PFSK-1 (cell line): ENCODE data around the gene GCSAM. TPM values are rescaled to one million over a fixed set of nuclear protein-coding genes. Genes with fewer than 3 reads are reported as not detected.

Source experiments
- FOXP2 ChIP-seq: optimal IDR thresholded peaks from 2 replicates; pipeline ENCODE3; 2011; ENCODE audit warnings: borderline replicate concordance, control low read depth, inconsistent platforms; ENCODE audit not compliant: insufficient read depth; ENCODE audit errors: extremely low read length, extremely low read depth
- POLR2AphosphoS5 ChIP-seq: IDR thresholded peaks from 2 replicates; pipeline ENCODE4 v1.6.1; 2012; ENCODE audit warnings: low read depth, mild to moderate bottlenecking, control low read depth, low read length, moderate library complexity
- REST ChIP-seq, 2 experiments: IDR thresholded peaks; 2 replicates each; pipeline versions ENCODE4 v1.6.1 to v1.8.0; 2011 to 2012; ENCODE audit warnings: low read depth in 2 of 2, low read length in 2 of 2, control low read depth in 1 of 2, inconsistent platforms in 1 of 2, mild to moderate bottlenecking in 1 of 2, moderate library complexity in 1 of 2; ENCODE audit not compliant: insufficient read depth in 1 of 2
- SIN3A ChIP-seq: IDR thresholded peaks from 2 replicates; pipeline ENCODE4 v1.6.1; 2012; ENCODE audit warnings: mild to moderate bottlenecking, low read length, moderate library complexity, borderline replicate concordance; ENCODE audit not compliant: insufficient read depth
- TAF1 ChIP-seq: IDR thresholded peaks from 2 replicates; pipeline ENCODE4 v1.6.1; 2012; ENCODE audit warnings: low read length, control low read depth, borderline replicate concordance; ENCODE audit not compliant: insufficient read depth
- polyA plus RNA-seq: library from polyadenylated mRNA; unstranded; fragments of >200 nt; gene quantifications from one replicate; pipeline ENCODE4 v1.2.1, GENCODE V29; 2012; ENCODE audit warnings: low read depth, missing spikeins; ENCODE audit not compliant: insufficient read length

The GCSAM gene
- polyA plus RNA-seq: not detected

- TF ChIP-seq REST (IDR thresholded peaks at IDR 0.05; ENCODE audit: insufficient read depth in 1 of 2, low read depth in 2 of 2, low read length in 2 of 2) (no peak), FOXP2 (no peak), POLR2AphosphoS5 (no peak), SIN3A (no peak), TAF1 (no peak)
These were observed at the start of gene GCSAM for GRCh38 chr3:112132975-112133448. Gene GCSAM, minus strand, starts transcription at chr3:112133248. Its CDS starts 128 bp downstream, at chr3:112133120.

GRCh38 chr3:112175646-112176045 is 42.6 kb upstream of the GCSAM start:
- TF ChIP-seq REST (IDR thresholded peaks at IDR 0.05; ENCODE audit: insufficient read depth in 1 of 2, low read depth in 2 of 2, low read length in 2 of 2) (no peak), POLR2AphosphoS5 (no peak), FOXP2 (no peak), TAF1 (no peak), SIN3A (no peak)

- no peak for TF ChIP-seq TAF1
These were observed 42.0 kb upstream of the GCSAM start for GRCh38 chr3:112175037-112175436.

- no peak for TF ChIP-seq REST (IDR thresholded peaks at IDR 0.05; ENCODE audit: insufficient read depth in 1 of 2, low read depth in 2 of 2, low read length in 2 of 2)
- TF ChIP-seq FOXP2: no peak
- TF ChIP-seq SIN3A: no peak
- TF ChIP-seq TAF1: no peak
- no peak for TF ChIP-seq POLR2AphosphoS5
These were observed 38.1 kb upstream of the GCSAM start for GRCh38 chr3:112171144-112171543.

- TF ChIP-seq POLR2AphosphoS5: no peak
- no peak for TF ChIP-seq SIN3A
These were observed 37.0 kb upstream of the GCSAM start for GRCh38 chr3:112170046-112170445.

GRCh38 chr3:112167758-112168157 is 34.7 kb upstream of the GCSAM start:
- no peak for TF ChIP-seq TAF1
- TF ChIP-seq SIN3A: no peak
- no peak for TF ChIP-seq FOXP2
- TF ChIP-seq REST (IDR thresholded peaks at IDR 0.05; ENCODE audit: insufficient read depth in 1 of 2, low read depth in 2 of 2, low read length in 2 of 2): no peak
- TF ChIP-seq POLR2AphosphoS5: no peak
